Dermis microvascular lymphatic vessel endothelial cell (primary cell): ENCODE measurements around the gene CLASP1. TPM values are rescaled to one million over a fixed set of nuclear protein-coding genes. Genes with fewer than 3 reads are reported as not detected.
"Not testable (repeated sequence)": the region's sequence is repeated elsewhere in the genome, so short reads cannot be mapped to it uniquely, and the experiment has no call there.

ENCODE experiments used
- DNase-seq, 2 donors: peaks; one replicate each; pipeline versions ENCODE4 v3.0.0 to v3.0.0-alpha.2; 2010; ENCODE audit warnings: low read depth in 2 of 2
- total RNA-seq: library from RNA; depleted of rRNA; stranded (reverse); fragments of >200 nt; gene quantifications from 2 replicates; pipeline ENCODE4 v1.2.1, GENCODE V29; 2014

CLASP1 gene
- total RNA-seq, 1 donor from 2014 or later = 28.4 TPM

DNA sequence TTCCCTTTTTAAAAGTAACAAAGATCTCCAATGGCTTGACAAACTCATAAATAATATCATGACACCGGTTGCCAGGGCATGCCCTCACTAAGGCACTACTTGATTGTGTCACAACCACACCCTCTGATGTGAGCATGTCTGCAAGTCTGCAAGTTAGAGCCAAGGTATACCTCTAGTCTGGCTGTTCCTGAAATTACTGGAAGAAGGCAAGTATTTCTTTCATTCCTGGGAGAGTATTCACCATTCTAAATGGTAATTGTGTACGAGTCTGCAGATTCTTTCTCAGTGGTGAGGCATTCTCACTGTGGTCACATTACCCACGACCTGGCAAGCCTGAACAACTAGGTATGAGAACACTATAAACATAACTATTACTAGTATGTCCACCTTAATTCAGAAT is 144.3 kb downstream of the CLASP1 start:
- DNase-seq = no peak

DNA sequence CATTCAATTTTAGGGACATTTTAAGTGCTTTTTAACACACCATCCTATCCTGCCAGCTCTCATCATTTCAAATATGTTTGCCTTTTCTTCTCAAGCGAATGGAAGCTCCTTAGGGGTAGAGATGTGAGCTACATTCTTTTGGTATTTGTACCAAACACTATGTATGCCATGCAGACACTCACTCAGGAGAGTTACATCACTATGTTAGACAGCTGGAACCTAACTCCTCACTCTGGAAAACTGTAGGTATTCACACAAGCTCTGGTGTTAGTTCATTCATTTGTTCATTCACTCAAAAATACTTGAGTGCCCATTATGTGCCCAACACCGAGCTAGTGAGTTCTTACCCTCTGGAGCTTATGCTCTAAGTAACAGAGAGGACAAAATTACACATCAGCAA is 144.9 kb downstream of the CLASP1 start:
- no peak for DNase-seq

DNA sequence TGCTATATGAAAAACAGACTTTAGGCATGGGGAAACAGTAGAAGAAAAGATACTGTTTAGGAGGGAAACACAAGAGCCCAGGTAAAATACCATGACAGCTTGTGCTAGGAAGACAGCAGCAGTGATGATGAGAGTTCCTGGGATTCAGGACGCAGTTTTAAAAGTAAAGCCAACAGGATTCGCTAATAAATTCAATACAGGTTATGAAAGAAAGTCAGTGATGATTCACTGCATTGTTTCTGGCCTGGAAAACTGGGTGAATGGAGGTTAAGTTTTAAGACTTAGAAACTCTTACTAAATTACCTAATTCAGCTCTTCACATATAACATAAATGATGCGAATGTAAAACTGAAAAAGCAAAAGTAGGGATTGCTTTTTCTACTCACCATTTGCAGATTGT is 146.5 kb downstream of the CLASP1 start:
- peak in 1 of 2 donors; percentile 23 for DNase-seq

DNA sequence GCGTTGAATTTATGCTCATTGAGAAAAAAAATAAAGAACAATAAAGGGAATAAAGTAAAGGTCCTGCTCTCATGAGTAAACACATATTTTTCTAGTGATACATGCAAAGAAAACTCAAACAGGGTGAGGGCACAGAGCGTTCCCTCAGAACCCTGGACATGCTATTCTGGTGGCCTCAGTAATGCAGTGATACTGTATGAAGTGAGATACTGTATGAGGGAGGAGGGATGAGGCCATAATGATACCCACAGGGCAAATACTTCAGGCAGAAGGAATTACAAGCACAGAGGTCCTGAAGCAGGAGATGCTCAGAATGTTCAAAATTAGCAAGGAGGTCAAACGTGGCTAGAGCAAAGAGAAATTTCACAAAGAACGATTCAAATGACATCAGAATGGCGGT is 147.0 kb downstream of the CLASP1 start:
- DNase-seq = peak in 1 of 2 donors; percentile 18

DNA sequence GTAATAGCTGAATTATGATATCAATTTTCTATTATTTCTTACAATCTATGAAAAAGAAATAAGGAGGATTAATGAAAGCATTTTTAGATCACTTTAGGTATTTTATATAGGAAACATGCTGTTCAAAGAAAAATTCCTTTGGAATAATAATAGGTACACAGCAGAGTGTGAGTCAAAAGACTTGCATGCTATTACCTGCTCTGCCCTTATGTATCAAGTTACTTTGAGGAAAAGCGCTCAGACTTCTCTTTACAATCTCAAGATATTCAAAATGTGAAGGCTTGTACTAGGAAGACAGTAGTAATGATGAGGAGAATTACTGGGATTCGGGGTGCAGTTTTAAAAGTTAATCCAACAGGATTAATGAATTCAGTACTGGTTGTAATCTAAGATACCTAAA is 147.7 kb downstream of the CLASP1 start:
- DNase-seq = no peak

DNA sequence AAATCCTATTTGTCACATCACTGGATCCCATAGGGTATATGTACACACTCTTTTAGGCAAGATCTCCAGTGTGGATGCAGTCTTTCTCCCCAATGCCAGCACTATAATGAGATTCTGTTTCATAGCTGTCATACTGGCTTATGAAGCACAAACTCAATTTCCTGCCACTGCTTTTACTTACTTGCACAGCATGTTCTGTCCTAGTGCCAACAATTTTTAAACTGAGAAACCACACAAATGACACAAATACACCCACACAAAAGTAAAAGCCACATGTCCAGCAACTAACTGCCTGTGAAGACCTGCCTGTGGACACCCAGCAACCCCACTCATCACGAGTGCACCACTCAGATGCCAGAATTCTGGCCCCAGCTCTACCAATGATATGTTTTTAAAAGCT is 148.2 kb downstream of the CLASP1 start:
- DNase-seq = no peak

DNA sequence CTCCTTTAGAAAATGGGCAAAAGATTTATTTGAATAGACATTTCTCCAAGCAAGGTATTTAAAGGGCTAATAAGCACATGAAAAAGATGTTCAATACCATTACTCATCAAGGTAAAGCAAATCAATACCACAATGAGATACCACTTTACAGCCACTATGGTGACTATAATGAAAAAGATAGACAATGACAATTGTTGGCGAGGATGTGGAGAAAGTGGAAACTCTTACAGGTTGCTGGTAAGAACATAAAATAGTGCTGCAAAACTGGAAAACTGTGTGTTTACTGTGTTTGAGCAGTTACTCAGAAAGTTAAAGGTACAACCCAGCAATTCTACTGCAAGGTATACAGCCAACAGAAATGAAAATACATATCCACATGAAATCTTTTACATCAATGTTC is 150.5 kb downstream of the CLASP1 start:
- DNase-seq = no peak

DNA sequence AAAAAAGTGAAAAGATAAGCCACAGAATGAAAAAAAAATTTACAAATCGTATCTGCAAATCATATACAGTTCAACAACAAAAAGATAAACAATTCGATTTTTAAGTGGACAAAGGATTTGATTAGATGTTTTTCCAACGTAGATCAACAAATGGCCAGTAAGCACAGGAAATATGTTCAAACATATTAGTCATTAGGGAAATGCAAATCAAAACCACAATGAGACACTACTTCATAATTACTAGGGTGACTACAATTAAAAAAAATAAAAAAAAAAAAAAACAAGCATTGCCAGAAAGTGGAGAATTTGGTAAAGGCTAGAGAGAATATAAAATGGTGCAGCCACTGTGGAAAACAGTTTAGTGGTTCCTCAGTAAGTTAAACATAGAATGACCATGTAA is 156.9 kb downstream of the CLASP1 start:
- no peak for DNase-seq

DNA sequence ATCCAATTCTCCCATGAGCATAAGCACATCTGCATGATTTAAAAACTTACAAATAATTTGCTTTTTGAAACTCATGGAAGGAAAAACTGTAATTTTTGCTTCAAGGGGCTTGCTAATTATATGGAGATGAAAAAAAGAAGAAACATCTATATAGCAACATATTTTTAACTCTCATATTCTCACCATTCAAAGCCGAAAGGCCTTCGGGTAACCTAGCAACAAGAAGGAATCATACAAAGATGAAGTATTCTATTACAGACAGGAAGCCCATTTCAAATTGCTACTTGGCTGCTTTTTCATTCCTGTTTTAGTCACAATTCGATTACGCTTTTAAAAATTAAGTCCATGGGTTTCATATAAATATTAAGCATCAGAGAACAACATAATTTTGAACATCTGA is 157.7 kb downstream of the CLASP1 start:
- DNase-seq = no peak

DNA sequence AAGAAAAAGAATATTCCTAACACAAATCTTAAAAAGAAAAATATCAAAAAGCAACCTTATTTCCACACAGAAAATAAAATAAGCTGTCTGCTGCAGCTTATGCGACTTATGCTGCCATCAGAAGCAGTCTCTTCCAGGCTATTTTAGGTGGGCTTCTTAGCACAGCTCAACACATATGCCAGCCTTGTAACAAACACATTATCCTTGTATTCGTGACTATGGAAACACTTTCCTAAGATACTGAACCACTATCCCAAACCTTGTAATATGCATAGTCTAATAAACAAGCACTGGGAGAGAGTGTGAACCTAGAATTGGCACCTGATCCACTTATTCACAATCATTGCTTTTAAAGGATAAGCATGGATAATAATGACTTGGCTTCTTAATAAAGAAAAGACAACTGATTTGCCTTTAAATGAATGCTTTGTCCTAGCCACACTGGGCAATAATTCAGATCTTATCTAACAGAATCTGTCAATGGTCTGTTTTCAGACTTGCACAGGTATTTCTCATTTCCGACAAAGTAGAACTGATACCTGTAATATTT is 158.6 kb downstream of the CLASP1 start:
- DNase-seq = no peak

DNA sequence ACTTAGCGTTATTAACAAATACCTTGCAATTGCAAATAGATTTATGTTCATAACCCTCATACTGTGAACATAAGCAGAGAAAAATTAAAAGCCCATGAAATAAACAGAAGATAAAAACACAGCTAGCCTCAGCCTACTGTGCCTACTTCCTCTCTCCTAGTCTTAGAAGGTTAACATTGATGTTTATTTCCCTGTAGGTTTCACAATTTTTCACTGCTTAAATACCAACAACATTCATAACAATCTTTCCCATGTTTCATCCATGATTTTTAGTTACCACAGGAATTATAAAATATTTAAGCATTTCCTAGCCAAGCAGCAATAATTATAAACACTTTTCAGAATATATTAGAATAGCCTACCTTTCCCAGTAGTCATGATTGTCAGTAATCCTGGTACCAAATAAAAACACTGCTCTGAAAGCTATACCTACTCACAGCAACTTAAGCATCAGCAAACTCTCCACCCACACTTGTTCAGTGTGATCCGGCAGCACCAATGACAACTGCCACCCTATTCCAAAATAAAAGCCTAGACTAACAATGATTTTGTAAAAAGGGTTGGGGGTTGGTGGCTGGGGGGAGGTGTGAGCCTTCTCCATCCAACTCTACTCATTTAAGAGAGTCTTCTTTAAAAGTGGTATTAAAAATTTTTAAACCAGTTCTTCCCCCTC is 159.2 kb downstream of the CLASP1 start:
- no peak for DNase-seq

DNA sequence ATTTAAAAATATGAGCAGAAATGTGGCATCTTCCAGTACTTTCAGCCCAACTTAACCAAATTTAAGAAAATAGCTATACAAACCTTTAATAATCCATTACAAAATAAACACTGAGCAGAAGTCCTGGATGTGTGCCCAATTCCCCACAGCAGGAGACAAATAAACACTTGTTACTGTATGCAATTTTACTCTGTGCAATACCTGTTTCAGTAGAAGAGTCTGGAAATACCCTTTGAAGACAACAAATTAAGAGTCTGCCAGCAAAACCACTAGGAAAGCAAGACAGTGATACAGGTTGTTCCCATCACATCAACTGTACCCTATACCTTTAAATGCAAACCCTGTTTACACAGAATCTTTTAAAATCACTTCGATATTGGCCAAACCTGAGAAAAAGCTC is 160.0 kb downstream of the CLASP1 start:
- DNase-seq = peak; percentile 5 to 45

DNA sequence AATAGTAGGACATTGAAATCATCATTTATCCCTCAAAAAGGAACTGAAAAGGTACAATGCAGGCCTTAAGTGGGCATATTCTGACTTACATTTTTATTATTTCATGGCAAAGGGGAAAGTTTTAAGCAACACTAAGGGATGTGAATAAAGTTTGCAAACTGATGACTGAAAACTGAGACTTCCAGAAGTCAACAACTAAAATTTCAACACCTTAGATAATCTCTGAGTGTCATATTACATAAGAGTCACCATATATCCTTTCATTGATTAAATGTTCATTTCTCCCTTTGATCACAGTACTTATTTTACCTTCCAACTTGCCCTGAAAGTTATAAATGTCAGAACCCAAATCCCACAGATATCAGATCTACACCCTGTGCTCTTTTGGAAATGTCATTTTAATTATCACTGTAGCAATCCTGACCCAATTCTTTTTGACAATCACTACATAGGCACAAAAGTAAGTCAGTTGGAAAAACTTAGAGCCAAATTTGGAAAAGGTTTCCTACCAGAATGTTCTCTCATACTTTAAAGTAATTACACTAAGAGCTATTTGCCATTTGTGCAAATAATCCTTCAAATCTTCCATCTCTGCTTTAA is 163.0 kb downstream of the CLASP1 start:
- no peak for DNase-seq

DNA sequence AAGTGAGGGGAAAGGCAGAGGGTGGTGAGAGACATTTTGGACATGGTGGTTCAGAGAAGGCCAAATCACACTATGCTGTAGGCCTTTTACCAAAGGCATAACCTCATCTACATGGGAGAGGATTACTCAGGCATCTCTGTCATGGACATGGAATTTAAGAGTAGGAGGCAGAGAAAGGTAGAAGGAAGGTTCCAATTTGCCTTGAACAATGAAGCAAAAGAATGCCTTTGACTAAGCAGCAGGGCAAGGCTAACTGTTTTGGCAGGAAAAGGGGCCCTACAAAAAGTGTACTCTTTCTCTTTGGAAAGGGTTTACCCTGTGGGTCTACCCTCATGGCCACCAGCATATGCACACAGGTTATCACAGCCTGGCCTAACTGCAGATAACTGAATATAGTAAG is 164.2 kb downstream of the CLASP1 start:
- no peak for DNase-seq

DNA sequence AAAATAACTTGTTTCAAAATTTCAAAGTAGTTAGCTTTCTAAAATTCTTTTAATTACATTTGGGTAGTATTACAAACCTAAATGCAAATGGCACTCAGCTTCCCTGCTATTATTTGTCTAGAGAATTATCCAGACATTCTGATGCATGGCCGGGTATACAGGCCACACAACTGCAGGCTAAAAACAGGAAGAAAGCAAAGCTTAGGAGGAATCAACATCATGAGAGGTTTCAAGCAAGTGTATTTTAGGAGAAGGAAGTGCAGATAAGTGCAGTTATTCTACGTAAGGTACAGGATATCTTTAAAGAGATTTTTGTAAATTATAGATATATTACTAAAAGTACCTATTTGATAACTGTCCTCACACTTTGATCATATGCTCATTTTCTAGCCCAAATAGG is 165.4 kb downstream of the CLASP1 start:
- no peak for DNase-seq

DNA sequence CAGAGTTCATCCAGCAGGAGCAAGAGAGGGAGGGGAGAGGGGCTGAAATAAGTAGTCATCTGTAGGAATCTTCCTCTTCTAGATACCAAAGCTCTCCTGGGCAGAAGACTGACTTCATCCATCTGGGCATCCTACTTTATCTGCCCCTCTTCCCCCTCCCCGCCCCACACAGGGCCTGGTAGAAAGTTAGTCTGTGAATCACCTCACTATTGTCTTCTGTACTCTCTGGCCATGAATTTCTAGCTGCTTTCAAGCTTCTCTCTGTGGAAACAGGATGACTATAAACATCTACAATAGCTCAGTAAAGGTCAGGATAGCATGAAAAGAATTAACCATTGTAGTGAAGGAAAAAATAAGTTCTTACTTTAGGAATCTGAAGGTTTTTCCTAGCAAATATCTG is 166.2 kb downstream of the CLASP1 start:
- peak in 1 of 2 donors; percentile 29 for DNase-seq

DNA sequence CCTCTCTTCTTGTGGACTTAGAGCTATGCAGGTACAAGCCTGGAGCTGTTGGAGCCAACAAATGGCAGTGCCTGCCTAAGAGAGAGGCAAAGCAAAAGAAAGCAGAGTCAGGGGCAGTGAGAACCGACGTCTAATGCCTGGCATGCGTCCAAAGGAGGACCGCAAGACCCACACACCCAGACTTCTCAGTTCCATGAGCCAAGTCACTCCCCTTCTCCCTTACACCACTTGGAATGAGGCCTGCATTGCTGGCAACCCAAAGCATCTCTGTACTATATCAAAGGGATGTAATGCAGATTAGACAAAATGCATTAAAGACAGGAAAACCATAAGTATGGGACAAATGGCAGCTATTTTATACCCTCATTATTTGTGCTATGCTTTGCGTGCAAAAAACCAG is 168.4 kb downstream of the CLASP1 start:
- no peak for DNase-seq

DNA sequence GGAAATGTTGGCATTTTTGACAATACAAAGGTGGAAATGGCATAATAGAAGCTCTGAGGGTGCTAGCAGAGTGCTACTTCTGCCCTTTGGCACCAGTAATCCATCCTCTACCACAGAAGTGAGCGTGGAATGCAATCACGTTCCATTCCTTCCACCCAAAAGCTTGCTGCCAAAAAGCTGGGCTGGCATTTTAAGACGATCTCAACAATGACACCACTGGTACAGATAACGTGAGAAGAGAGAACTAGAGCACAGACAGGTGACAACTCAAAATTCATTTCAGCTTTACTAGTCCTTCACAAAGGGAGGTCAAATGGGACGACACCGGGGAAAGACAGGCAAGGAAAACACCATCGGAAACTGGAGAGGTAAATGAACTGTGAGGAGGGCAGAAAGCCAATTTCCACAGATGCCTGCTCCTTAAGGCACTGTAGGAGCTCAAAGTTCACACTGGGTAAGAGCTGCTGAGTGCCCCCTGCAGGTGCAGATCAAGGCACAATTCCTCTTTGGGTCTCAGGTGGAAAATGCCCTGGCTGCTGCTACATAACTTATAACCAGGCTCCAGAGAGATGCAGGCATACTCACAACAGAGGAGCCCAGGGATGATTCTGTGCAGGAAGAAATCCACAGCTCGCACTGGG is 169.3 kb downstream of the CLASP1 start:
- DNase-seq = peak in 1 of 2 donors; percentile 9

DNA sequence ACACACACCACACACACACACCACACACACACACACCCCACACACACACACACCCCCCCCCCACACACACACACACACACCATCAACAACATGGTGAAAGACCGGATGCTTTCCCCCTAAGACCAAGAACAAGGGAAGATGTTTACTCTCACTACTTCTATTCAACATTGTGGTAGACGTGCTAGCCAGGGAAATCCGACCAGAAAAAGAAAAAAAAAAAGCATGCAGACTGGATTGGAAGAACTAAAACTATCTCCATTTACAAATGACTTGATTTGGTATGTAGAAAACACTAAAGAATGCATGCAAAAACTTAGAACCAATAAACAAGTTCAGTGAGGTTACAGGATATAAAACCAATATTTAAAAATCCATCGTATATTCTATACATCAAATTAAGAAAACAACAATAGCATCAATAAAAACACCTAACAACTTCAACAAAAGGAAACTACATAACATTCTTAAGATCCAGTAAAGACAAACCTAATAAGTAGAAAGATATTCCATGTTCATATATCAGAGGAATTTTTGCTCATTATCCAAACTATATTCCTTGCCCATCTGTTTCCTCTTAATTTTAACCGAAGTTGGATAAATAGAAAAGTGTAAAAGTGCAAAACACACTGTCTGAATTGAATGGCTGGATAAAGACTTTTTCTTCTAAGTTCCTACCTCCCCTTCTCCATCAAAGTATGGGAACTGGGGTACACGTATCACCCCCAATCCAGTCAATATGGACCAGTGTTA is 170.1 kb downstream of the CLASP1 start:
- no peak for DNase-seq

DNA sequence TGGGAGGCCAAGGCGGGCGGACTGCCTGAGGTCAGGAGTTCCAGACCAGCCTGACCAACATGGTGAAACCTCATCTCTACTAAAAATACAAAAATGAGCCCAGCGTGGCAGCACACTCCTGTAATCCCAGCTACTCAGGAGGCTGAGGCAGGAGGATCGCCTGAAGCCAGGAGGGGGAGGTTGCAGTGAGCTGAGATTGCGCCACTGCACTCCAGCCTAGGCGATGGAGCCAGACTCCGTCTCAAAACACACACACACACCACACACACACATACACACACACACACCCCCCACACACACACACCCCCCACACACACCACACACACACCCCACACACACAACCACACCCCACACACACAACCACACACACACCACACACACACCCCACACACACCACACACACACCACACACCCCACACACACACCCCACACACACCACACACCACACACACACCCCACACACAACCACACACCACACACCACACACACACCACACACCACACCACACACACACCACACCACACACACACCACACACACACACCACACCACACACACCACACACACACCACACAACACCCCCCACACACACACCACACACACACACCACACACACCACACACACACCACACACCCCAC is 170.8 kb downstream of the CLASP1 start:
- not testable (repeated sequence) for DNase-seq

DNA sequence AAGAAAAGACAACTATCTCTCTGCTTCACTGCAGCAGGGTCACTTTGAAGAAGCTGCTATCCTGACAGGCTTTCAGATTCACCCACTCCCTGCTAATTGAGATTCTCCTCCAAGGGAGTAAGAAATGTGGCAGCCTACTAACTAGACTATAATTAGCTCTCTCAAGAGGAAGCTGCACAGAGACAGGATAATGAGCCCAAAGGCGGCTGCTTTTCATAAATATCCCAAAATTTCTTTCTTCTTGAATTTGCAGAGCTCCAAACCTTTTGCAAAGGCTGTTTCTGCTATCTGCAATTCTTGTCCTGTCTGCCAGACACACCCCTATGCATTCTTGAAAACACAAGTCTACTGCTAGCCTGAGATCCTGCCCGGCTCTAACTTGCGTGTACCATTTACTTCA is 172.6 kb downstream of the CLASP1 start:
- DNase-seq = no peak
